ENCODE measurements around the gene BOD1. TPM values are rescaled to one million over a fixed set of nuclear protein-coding genes. Genes with fewer than 3 reads are reported as not detected.

The BOD1 gene
- total and polyA plus RNA-seq, 4 donors: 15.1 to 16.0 (median 15.6) TPM

- Histone ChIP-seq H3K27ac (ENCODE audit: low read depth in 1 of 2, low read length in 2 of 2) (no peak overlapping the region), H3K27me3 (ENCODE audit: control insufficient read depth in 4 of 4, insufficient read depth in 4 of 4, low read length in 3 of 4) (no peaks in the 10 kb centered on the region), H3K9ac (ENCODE audit: low read depth in 1 of 2, low read length in 2 of 2) (no peak overlapping the region), H3K4me1 (ENCODE audit: control insufficient read depth in 4 of 4, insufficient read depth in 4 of 4, low read length in 3 of 4) (no peaks in the 10 kb centered on the region), H3K4me3 (ENCODE audit: low read depth in 1 of 3, low read length in 3 of 3) (no peak overlapping the region), H3K36me3 (ENCODE audit: control insufficient read depth in 4 of 4, insufficient read depth in 3 of 4, low read depth in 1 of 4, low read length in 3 of 4) (peaks cover 0 to 2% (median 0%) of the 10 kb centered on the region in 4 donors), H3K9me3 (ENCODE audit: control insufficient read depth in 4 of 4, low read length in 3 of 4) (peaks cover 0 to 25% (median 11%) of the 10 kb centered on the region in 4 donors)
- TF ChIP-seq GABPA (IDR thresholded peaks at IDR 0.05 in 1 of 2, conservative IDR thresholded peaks at IDR 0.05 in 1 of 2): no peak
- no peak for TF ChIP-seq FOXA1 (IDR thresholded peaks at IDR 0.05)
- TF ChIP-seq ZBTB33 (IDR thresholded peaks at IDR 0.05): no peak
- no peak for TF ChIP-seq ATF3 (IDR thresholded peaks at IDR 0.05)
- no peak for TF ChIP-seq TAF1 (conservative IDR thresholded peaks at IDR 0.05)
- no peak for TF ChIP-seq HNF4A (conservative IDR thresholded peaks at IDR 0.05)
- TF ChIP-seq MAX (IDR thresholded peaks at IDR 0.05): no peak
- TF ChIP-seq YY1 (IDR thresholded peaks at IDR 0.05): no peak
- WGBS: 79% methylated on average over 3 of the region's 3 CpGs
- no peak for DNase-seq (ENCODE audit: low spot score)
These were observed 20.6 kb downstream of the BOD1 start for GRCh38 chr5:173595841-173596240.

GRCh38 chr5:173594061-173594460 lies 22.4 kb downstream of the BOD1 start:
- Histone ChIP-seq H3K36me3 (ENCODE audit: control insufficient read depth in 4 of 4, insufficient read depth in 3 of 4, low read depth in 1 of 4, low read length in 3 of 4) (peaks cover 0 to 2% (median 0%) of the 10 kb centered on the region in 4 donors), H3K27ac (ENCODE audit: low read depth in 1 of 2, low read length in 2 of 2) (no peak overlapping the region), H3K9me3 (ENCODE audit: control insufficient read depth in 4 of 4, low read length in 3 of 4) (peaks cover 0 to 25% (median 12%) of the 10 kb centered on the region in 4 donors), H3K27me3 (ENCODE audit: control insufficient read depth in 4 of 4, insufficient read depth in 4 of 4, low read length in 3 of 4) (no peaks in the 10 kb centered on the region), H3K4me1 (ENCODE audit: control insufficient read depth in 4 of 4, insufficient read depth in 4 of 4, low read length in 3 of 4) (no peaks in the 10 kb centered on the region), H3K9ac (ENCODE audit: low read depth in 1 of 2, low read length in 2 of 2) (no peak overlapping the region), H3K4me3 (ENCODE audit: low read depth in 1 of 3, low read length in 3 of 3) (no peak overlapping the region)
- no peak for TF ChIP-seq YY1 (IDR thresholded peaks at IDR 0.05)
- WGBS: 95% methylated on average over 3 of the region's 3 CpGs
- DNase-seq (ENCODE audit: low spot score): no peak

GRCh38 chr5:173592050-173592669 lies 24.3 kb downstream of the BOD1 start:
- Histone ChIP-seq H3K27ac (ENCODE audit: low read depth in 1 of 2, low read length in 2 of 2) (no peak overlapping the region), H3K36me3 (ENCODE audit: control insufficient read depth in 4 of 4, insufficient read depth in 3 of 4, low read depth in 1 of 4, low read length in 3 of 4) (peaks cover 0 to 2% (median 0%) of the 10 kb centered on the region in 4 donors), H3K4me1 (ENCODE audit: control insufficient read depth in 4 of 4, insufficient read depth in 4 of 4, low read length in 3 of 4) (no peaks in the 10 kb centered on the region), H3K27me3 (ENCODE audit: control insufficient read depth in 4 of 4, insufficient read depth in 4 of 4, low read length in 3 of 4) (no peaks in the 10 kb centered on the region), H3K4me3 (ENCODE audit: low read depth in 1 of 3, low read length in 3 of 3) (peak overlapping the region in 1 of 3 donors; percentile 18), H3K9ac (ENCODE audit: low read depth in 1 of 2, low read length in 2 of 2) (no peak overlapping the region), H3K9me3 (ENCODE audit: control insufficient read depth in 4 of 4, low read length in 3 of 4) (peaks cover 0 to 28% (median 13%) of the 10 kb centered on the region in 4 donors)
- DNase-seq (ENCODE audit: low spot score): no peak
- 84% methylated on average over 2 of the region's 2 CpGs for WGBS
- no peak for TF ChIP-seq TAF1 (conservative IDR thresholded peaks at IDR 0.05)
- TF ChIP-seq RAD21 (IDR thresholded peaks at IDR 0.05): peak; percentile 40 to 55
- peak; percentile 35 for TF ChIP-seq CTCF (IDR thresholded peaks at IDR 0.05; ENCODE audit: low read depth, low read length, missing input control)
- no peak for TF ChIP-seq EGR1 (IDR thresholded peaks at IDR 0.05; ENCODE audit: low read depth in 2 of 2)
- TF ChIP-seq GABPA (IDR thresholded peaks at IDR 0.05 in 1 of 2, conservative IDR thresholded peaks at IDR 0.05 in 1 of 2): no peak
- TF ChIP-seq REST (IDR thresholded peaks at IDR 0.05): no peak
- no peak for TF ChIP-seq ATF3 (IDR thresholded peaks at IDR 0.05)

Data from liver (tissue), 9 donors.